Breast epithelium (tissue), 3 donors: ENCODE results near the gene PLCL2.

Experiments used
- POLR2A ChIP-seq: fragments of 450-650 bp; IDR thresholded peaks from one replicate; pipeline ENCODE4 v1.6.1; 2016; ENCODE audit warnings: antibody characterized with exemption, mild to moderate bottlenecking, moderate library complexity
- POLR2AphosphoS5 ChIP-seq, 3 donors: sonication (generic); formaldehyde crosslinking; IDR thresholded peaks; one replicate each; pipeline ENCODE4 v1.6.1; 2017; ENCODE audit warnings: antibody characterized with exemption in 3 of 3
- TF ChIP-seq, protein P1 (sequence below), 3 donors: fragments of 450-650 bp; IDR thresholded peaks; one replicate each; pipeline ENCODE4 v1.5.1; 2016 to 2017; ENCODE audit warnings: antibody characterized with exemption in 3 of 3, mild to moderate bottlenecking in 3 of 3, moderate library complexity in 3 of 3

DNA sequence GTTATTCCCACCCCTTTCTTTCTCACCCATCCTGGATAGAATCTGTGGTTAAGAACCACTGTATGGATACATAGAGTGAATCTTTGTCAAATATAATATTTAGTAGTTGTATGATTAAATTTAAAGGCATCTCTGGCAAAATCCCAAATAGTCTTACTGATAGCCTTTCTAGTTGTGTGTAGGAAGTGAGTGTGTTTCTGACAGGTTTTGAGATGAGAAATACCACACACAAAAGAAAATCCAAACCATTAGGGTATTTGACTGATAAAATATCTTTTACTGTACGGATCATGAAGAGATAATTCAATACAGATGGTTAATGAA is 44.7 kb upstream of the PLCL2 start:
- TF ChIP-seq, protein P1, sequence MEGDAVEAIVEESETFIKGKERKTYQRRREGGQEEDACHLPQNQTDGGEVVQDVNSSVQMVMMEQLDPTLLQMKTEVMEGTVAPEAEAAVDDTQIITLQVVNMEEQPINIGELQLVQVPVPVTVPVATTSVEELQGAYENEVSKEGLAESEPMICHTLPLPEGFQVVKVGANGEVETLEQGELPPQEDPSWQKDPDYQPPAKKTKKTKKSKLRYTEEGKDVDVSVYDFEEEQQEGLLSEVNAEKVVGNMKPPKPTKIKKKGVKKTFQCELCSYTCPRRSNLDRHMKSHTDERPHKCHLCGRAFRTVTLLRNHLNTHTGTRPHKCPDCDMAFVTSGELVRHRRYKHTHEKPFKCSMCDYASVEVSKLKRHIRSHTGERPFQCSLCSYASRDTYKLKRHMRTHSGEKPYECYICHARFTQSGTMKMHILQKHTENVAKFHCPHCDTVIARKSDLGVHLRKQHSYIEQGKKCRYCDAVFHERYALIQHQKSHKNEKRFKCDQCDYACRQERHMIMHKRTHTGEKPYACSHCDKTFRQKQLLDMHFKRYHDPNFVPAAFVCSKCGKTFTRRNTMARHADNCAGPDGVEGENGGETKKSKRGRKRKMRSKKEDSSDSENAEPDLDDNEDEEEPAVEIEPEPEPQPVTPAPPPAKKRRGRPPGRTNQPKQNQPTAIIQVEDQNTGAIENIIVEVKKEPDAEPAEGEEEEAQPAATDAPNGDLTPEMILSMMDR (IDR thresholded peaks at IDR 0.05), result no peak
- TF ChIP-seq POLR2A (no peak), POLR2AphosphoS5 (IDR thresholded peaks at IDR 0.05) (no peak)
